GM23338 (cell line): ENCODE results near the gene AP2A2. TPM values are rescaled to one million over a fixed set of nuclear protein-coding genes. Genes with fewer than 3 reads are reported as not detected.

Experiments used
- ATAC-seq: fragments of 200-7000 bp; cut with Tn5 transposase; 3 replicates; pipeline ENCODE4 v1.9.1; 2020
- DNase-seq: peaks from one replicate; pipeline ENCODE4 v3.0.0-alpha.2; 2015; ENCODE audit warnings: low spot score
- H2AFZ ChIP-seq: fragments of 200-600 bp; sonication (generic); 2 replicates; pipeline ENCODE4 v1.8.0; 2016; ENCODE audit warnings: antibody characterized with exemption, mild to moderate bottlenecking, moderate library complexity
- H3F3A ChIP-seq: fragments of 200-600 bp; sonication (generic); replicated peaks from 2 replicates; pipeline ENCODE4 v1.8.0; 2017; ENCODE audit warnings: antibody characterized with exemption, mixed run types, low read depth
- H3K27ac ChIP-seq: fragments of 200-600 bp; sonication (generic); 2 replicates; pipeline ENCODE4 v1.6.1; 2016; ENCODE audit warnings: low read depth
- H3K27me3 ChIP-seq: fragments of 200-600 bp; sonication (generic); 2 replicates; pipeline ENCODE4 v1.8.0; 2016; ENCODE audit warnings: mild to moderate bottlenecking, mixed run types, moderate library complexity; ENCODE audit not compliant: insufficient read depth
- H3K36me3 ChIP-seq: fragments of 200-600 bp; sonication (generic); 2 replicates; pipeline ENCODE4 v1.8.0; 2016; ENCODE audit warnings: mild to moderate bottlenecking; ENCODE audit not compliant: insufficient read depth
- H3K4me1 ChIP-seq: fragments of 200-600 bp; sonication (generic); 2 replicates; pipeline ENCODE4 v1.8.0; 2016; ENCODE audit warnings: mild to moderate bottlenecking, moderate library complexity; ENCODE audit not compliant: insufficient read depth
- H3K4me2 ChIP-seq: fragments of 200-600 bp; sonication (generic); 2 replicates; pipeline ENCODE4 v1.7.1; 2017; ENCODE audit warnings: mixed run types
- H3K4me3 ChIP-seq: fragments of 200-600 bp; sonication (generic); 2 replicates; pipeline ENCODE4 v1.6.1; 2016; ENCODE audit warnings: mixed run types
- H3K79me2 ChIP-seq: fragments of 200-600 bp; sonication (generic); replicated peaks from 2 replicates; pipeline ENCODE4 v1.8.0; 2017; ENCODE audit warnings: mild to moderate bottlenecking; ENCODE audit not compliant: insufficient read depth
- H3K9me2 ChIP-seq: fragments of 200-600 bp; sonication (generic); 2 replicates; pipeline ENCODE4 v1.8.0; 2017; ENCODE audit not compliant: insufficient read depth
- H4K20me1 ChIP-seq: fragments of 200-600 bp; sonication (generic); replicated peaks from 2 replicates; pipeline ENCODE4 v1.8.0; 2017; ENCODE audit warnings: mild to moderate bottlenecking; ENCODE audit not compliant: insufficient read depth
- H3K27ac Mint-ChIP-seq: 2 replicates; pipeline ENCODE4 v1.8.0; 2020; ENCODE audit warnings: inconsistent platforms, mild to moderate bottlenecking, moderate library complexity, mixed read lengths
- H3K27me3 Mint-ChIP-seq: 3 replicates; pipeline ENCODE4 v1.8.0; 2022; ENCODE audit warnings: low read depth, mild to moderate bottlenecking, moderate library complexity, mixed read lengths, inconsistent platforms; ENCODE audit not compliant: insufficient read depth, poor library complexity
- H3K36me3 Mint-ChIP-seq: 3 replicates; pipeline ENCODE4 v1.8.0; 2021; ENCODE audit warnings: low read depth, mild to moderate bottlenecking, inconsistent platforms, moderate library complexity, mixed read lengths
- H3K4me1 Mint-ChIP-seq: 3 replicates; pipeline ENCODE4 v1.8.0; 2020; ENCODE audit warnings: mild to moderate bottlenecking, inconsistent platforms, mixed read lengths
- H3K4me3 Mint-ChIP-seq: 3 replicates; pipeline ENCODE4 v1.8.0; 2021; ENCODE audit warnings: moderate library complexity, mild to moderate bottlenecking, inconsistent platforms, mixed read lengths
- H3K9me3 Mint-ChIP-seq: 3 replicates; pipeline ENCODE4 v1.8.0; 2020; ENCODE audit warnings: moderate library complexity, mild to moderate bottlenecking, inconsistent platforms, mixed read lengths
- CREB1 ChIP-seq: fragments of 250-450 bp; sonication (Bioruptor Pico); IDR thresholded peaks from 2 replicates; pipeline ENCODE4 v1.5.0; 2020; ENCODE audit warnings: low read depth, mild to moderate bottlenecking, moderate library complexity
- CTCF ChIP-seq, 2 experiments: fragments of 200-600 bp in 1 of 2; sonication (generic) in 1 of 2; conservative IDR thresholded peaks; 2 replicates each; pipeline versions ENCODE4 v1.5.1 to v1.6.1; 2016 to 2017; ENCODE audit warnings: antibody characterized with exemption in 2 of 2, low read depth in 2 of 2, mild to moderate bottlenecking in 2 of 2, moderate library complexity in 1 of 2
- ETS1 ChIP-seq: IDR thresholded peaks from 2 replicates; pipeline ENCODE4 v1.6.1; 2016; ENCODE audit warnings: antibody characterized with exemption
- EZH2 ChIP-seq: fragments of 200-600 bp; sonication (generic); IDR thresholded peaks from one replicate; pipeline ENCODE4 v1.8.0; 2017; ENCODE audit warnings: antibody characterized with exemption, mild to moderate bottlenecking, low read depth; ENCODE audit not compliant: unreplicated experiment
- EZH2phosphoT487 ChIP-seq: fragments of 200-600 bp; sonication (generic); IDR thresholded peaks from one replicate; pipeline ENCODE4 v1.8.1; 2018; ENCODE audit warnings: antibody characterized with exemption; ENCODE audit not compliant: unreplicated experiment
- JUNB ChIP-seq: IDR thresholded peaks from one replicate; pipeline ENCODE4 v1.6.1; 2016; ENCODE audit warnings: antibody characterized with exemption; ENCODE audit not compliant: unreplicated experiment
- NANOG ChIP-seq: IDR thresholded peaks from 2 replicates; pipeline ENCODE4 v1.6.1; 2016; ENCODE audit warnings: antibody characterized with exemption, borderline replicate concordance
- POLR2AphosphoS5 ChIP-seq: IDR thresholded peaks from 2 replicates; pipeline ENCODE4 v1.6.1; 2016; ENCODE audit warnings: antibody characterized with exemption, low read depth
- REST ChIP-seq: IDR thresholded peaks from one replicate; pipeline ENCODE4 v1.6.1; 2018; ENCODE audit warnings: antibody characterized with exemption; ENCODE audit not compliant: unreplicated experiment
- STAT1 ChIP-seq: IDR thresholded peaks from one replicate; pipeline ENCODE4 v1.6.1; 2016; ENCODE audit warnings: antibody characterized with exemption; ENCODE audit not compliant: unreplicated experiment
- ZNF114 ChIP-seq: fragments of 250-450 bp; sonication (Bioruptor Pico); IDR thresholded peaks from 2 replicates; pipeline ENCODE4 v1.5.0; 2020; ENCODE audit warnings: mild to moderate bottlenecking, moderate library complexity
- ZNF331 ChIP-seq: fragments of 250-450 bp; sonication (Bioruptor Pico); IDR thresholded peaks from 2 replicates; pipeline ENCODE4 v1.5.0; 2020; ENCODE audit warnings: low read depth, mild to moderate bottlenecking, moderate library complexity
- ZNF462 ChIP-seq: fragments of 250-450 bp; sonication (Bioruptor Pico); IDR thresholded peaks from 2 replicates; pipeline ENCODE4 v1.5.0; 2020; ENCODE audit warnings: mild to moderate bottlenecking, moderate library complexity
- polyA plus RNA-seq: library from polyadenylated mRNA; unstranded; fragments of >200 nt; fragmentation: Nextera tagmentation; extraction: Ambion mirVana; gene quantifications from 2 replicates; pipeline ENCODE4 v1.2.1, GENCODE V29; 2016
- total RNA-seq: library from RNA; depleted of rRNA; stranded (reverse); fragments of >200 nt; shearing (Covaris generic); gene quantifications from 2 replicates; pipeline ENCODE4 v1.2.3, GENCODE V29; 2014

Gene AP2A2
- total and polyA plus RNA-seq, 2 experiments from 2014 or later: 23.7 to 47.5 TPM

- Histone ChIP-seq H3K27me3 (no peaks in the 10 kb centered on the region), H3K9me2 (no peaks in the 10 kb centered on the region), H3K27ac (no peak overlapping the region), H2AFZ (no peak overlapping the region), H3K4me2 (no peak overlapping the region), H3F3A (no peaks in the 10 kb centered on the region), H3K4me1 (no peaks in the 10 kb centered on the region), H3K36me3 (peaks cover 11% of the 10 kb centered on the region; the same call in 1 of the 2 replicates), H4K20me1 (peaks cover 12% of the 10 kb centered on the region), H3K79me2 (no peaks in the 10 kb centered on the region), H3K4me3 (no peak overlapping the region)
- Mint-ChIP-seq H3K27me3 (peaks cover 11% of the 10 kb centered on the region), H3K9me3 (no peaks in the 10 kb centered on the region; the same call in 2 of the 3 replicates), H3K4me3 (no peak overlapping the region), H3K36me3 (peaks cover 52% of the 10 kb centered on the region), H3K27ac (no peak overlapping the region), H3K4me1 (no peaks in the 10 kb centered on the region; the same call in 2 of the 3 replicates)
- DNase-seq (no peak), ATAC-seq (peak; percentile 28; the same call in 2 of the 3 replicates)
- TF ChIP-seq JUNB (no peak), REST (no peak), NANOG (no peak), ZNF462 (no peak), CREB1 (CRISPR knock-in tag) (no peak), CTCF (conservative IDR thresholded peaks at IDR 0.05; ENCODE audit: low read depth in 2 of 2) (no peak; a peak in 1 of 4 replicates), ETS1 (no peak), ZNF114 (CRISPR knock-in tag) (no peak), ZNF331 (CRISPR knock-in tag) (no peak), EZH2phosphoT487 (no peak), POLR2AphosphoS5 (no peak), STAT1 (no peak), EZH2 (no peak)
These were observed 76.1 kb downstream of the AP2A2 start for GRCh38 chr11:1001617-1002405.
